WTC11 (cell line): ENCODE results near the gene CCL22.

Source experiments
- AFF4 ChIP-seq: sonication (generic); formaldehyde crosslinking; IDR thresholded peaks from 2 replicates; pipeline ENCODE4 v1.8.1; 2023; ENCODE audit warnings: mild to moderate bottlenecking, missing genetic modification reagents, borderline replicate concordance
- CREM ChIP-seq: sonication (generic); formaldehyde crosslinking; IDR thresholded peaks from 2 replicates; pipeline ENCODE4 v1.8.1; 2022; ENCODE audit warnings: mild to moderate bottlenecking, missing genetic modification reagents, moderate library complexity
- CTCF ChIP-seq: fragments of 200-600 bp; IDR thresholded peaks from 2 replicates; pipeline ENCODE4 v1.8.0; 2022; ENCODE audit warnings: antibody characterized with exemption
- E2F1 ChIP-seq: sonication (generic); formaldehyde crosslinking; IDR thresholded peaks from 2 replicates; pipeline ENCODE4 v1.8.0; 2022; ENCODE audit warnings: mild to moderate bottlenecking, missing genetic modification reagents
- ETV6 ChIP-seq: sonication (generic); formaldehyde crosslinking; IDR thresholded peaks from 2 replicates; pipeline ENCODE4 v1.8.1; 2022; ENCODE audit warnings: mild to moderate bottlenecking, missing genetic modification reagents
- FOXJ3 ChIP-seq: sonication (generic); formaldehyde crosslinking; IDR thresholded peaks from 2 replicates; pipeline ENCODE4 v1.9.0; 2021; ENCODE audit warnings: missing genetic modification reagents, mild to moderate bottlenecking, borderline replicate concordance
- FOXP1 ChIP-seq: sonication (generic); formaldehyde crosslinking; IDR thresholded peaks from 2 replicates; pipeline ENCODE4 v1.8.0; 2022; ENCODE audit warnings: missing genetic modification reagents, mild to moderate bottlenecking, moderate library complexity, borderline replicate concordance
- FOXP4 ChIP-seq: sonication (generic); formaldehyde crosslinking; IDR thresholded peaks from 2 replicates; pipeline ENCODE4 v1.8.0; 2022; ENCODE audit warnings: mild to moderate bottlenecking, missing genetic modification reagents
- HMGXB4 ChIP-seq: sonication (generic); formaldehyde crosslinking; IDR thresholded peaks from 2 replicates; pipeline ENCODE4 v1.8.1; 2023; ENCODE audit warnings: mild to moderate bottlenecking, moderate library complexity, missing genetic modification reagents
- JUN ChIP-seq: sonication (generic); formaldehyde crosslinking; IDR thresholded peaks from 2 replicates; pipeline ENCODE4 v1.8.0; 2023; ENCODE audit warnings: mild to moderate bottlenecking, missing genetic modification reagents
- PREB ChIP-seq: sonication (generic); formaldehyde crosslinking; IDR thresholded peaks from 2 replicates; pipeline ENCODE4 v1.8.1; 2022; ENCODE audit warnings: mild to moderate bottlenecking, missing genetic modification reagents, moderate library complexity, borderline replicate concordance
- SP1 ChIP-seq: sonication (generic); formaldehyde crosslinking; conservative IDR thresholded peaks from 2 replicates; pipeline ENCODE4 v1.8.1; 2022; ENCODE audit warnings: missing genetic modification reagents
- TEAD4 ChIP-seq: sonication (generic); formaldehyde crosslinking; IDR thresholded peaks from 2 replicates; pipeline ENCODE4 v1.8.0; 2022; ENCODE audit warnings: mild to moderate bottlenecking, missing genetic modification reagents
- ZBTB21 ChIP-seq: sonication (generic); formaldehyde crosslinking; IDR thresholded peaks from 2 replicates; pipeline ENCODE4 v1.8.1; 2023; ENCODE audit warnings: mild to moderate bottlenecking, missing genetic modification reagents, borderline replicate concordance

- no peak for TF ChIP-seq TEAD4
- TF ChIP-seq CTCF, result no peak
- no peak for TF ChIP-seq AFF4
- TF ChIP-seq CREM (CRISPR knock-in tag), result no peak
- no peak for TF ChIP-seq FOXP4
- TF ChIP-seq FOXP1 (CRISPR knock-in tag), result no peak
- no peak for TF ChIP-seq JUN
- no peak for TF ChIP-seq ETV6 (CRISPR knock-in tag)
- no peak for TF ChIP-seq SP1 (CRISPR knock-in tag)
- no peak for TF ChIP-seq FOXJ3 (CRISPR knock-in tag)
- TF ChIP-seq HMGXB4, result no peak
- no peak for TF ChIP-seq PREB (CRISPR knock-in tag)
- no peak for TF ChIP-seq E2F1 (CRISPR knock-in tag)
- TF ChIP-seq ZBTB21, result no peak
These were observed 22.3 kb downstream of the CCL22 start for GRCh38 chr16:57380671-57381462.
